PC-9 (cell line): ENCODE measurements around the gene ZSWIM3.

ENCODE experiments used
- EZH2 ChIP-seq: fragments of 200-600 bp; sonication (generic); IDR thresholded peaks from 2 replicates; pipeline ENCODE4 v1.8.0; 2017; ENCODE audit warnings: antibody characterized with exemption, low read depth
- TF ChIP-seq, protein P1 (sequence below): fragments of 200-600 bp; sonication (generic); conservative IDR thresholded peaks from 2 replicates; pipeline ENCODE4 v1.6.1; 2017; ENCODE audit warnings: mixed run types, antibody characterized with exemption, mild to moderate bottlenecking, moderate library complexity

GRCh38 chr20:45814314-45814713 lies 43.1 kb upstream of the ZSWIM3 start:
- TF ChIP-seq EZH2, result no peak
- TF ChIP-seq, protein P1, sequence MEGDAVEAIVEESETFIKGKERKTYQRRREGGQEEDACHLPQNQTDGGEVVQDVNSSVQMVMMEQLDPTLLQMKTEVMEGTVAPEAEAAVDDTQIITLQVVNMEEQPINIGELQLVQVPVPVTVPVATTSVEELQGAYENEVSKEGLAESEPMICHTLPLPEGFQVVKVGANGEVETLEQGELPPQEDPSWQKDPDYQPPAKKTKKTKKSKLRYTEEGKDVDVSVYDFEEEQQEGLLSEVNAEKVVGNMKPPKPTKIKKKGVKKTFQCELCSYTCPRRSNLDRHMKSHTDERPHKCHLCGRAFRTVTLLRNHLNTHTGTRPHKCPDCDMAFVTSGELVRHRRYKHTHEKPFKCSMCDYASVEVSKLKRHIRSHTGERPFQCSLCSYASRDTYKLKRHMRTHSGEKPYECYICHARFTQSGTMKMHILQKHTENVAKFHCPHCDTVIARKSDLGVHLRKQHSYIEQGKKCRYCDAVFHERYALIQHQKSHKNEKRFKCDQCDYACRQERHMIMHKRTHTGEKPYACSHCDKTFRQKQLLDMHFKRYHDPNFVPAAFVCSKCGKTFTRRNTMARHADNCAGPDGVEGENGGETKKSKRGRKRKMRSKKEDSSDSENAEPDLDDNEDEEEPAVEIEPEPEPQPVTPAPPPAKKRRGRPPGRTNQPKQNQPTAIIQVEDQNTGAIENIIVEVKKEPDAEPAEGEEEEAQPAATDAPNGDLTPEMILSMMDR, result no peak
